Duodenal mucosa (tissue), 2 donors: ENCODE data around the gene SELP.

Experiments
- H3K27ac ChIP-seq: one replicate; pipeline ENCODE4 v1.7.0; 2013; ENCODE audit warnings: low read depth, low read length
- H3K27me3 ChIP-seq, 2 donors: one replicate each; pipeline ENCODE4 v1.7.0; 2013; ENCODE audit warnings: low read length in 2 of 2, control low read depth in 1 of 2; ENCODE audit not compliant: insufficient read depth in 2 of 2, control insufficient read depth in 1 of 2
- H3K36me3 ChIP-seq, 2 donors: one replicate each; pipeline ENCODE4 v1.7.0; 2013; ENCODE audit warnings: low read length in 2 of 2, control low read depth in 1 of 2; ENCODE audit not compliant: insufficient read depth in 2 of 2, control insufficient read depth in 1 of 2
- H3K4me1 ChIP-seq, 2 donors: one replicate each; pipeline ENCODE4 v1.7.0; 2013; ENCODE audit warnings: low read length in 2 of 2, control low read depth in 1 of 2; ENCODE audit not compliant: insufficient read depth in 2 of 2, control insufficient read depth in 1 of 2
- H3K4me3 ChIP-seq, 2 donors: one replicate each; pipeline ENCODE4 v1.7.0; 2013; ENCODE audit warnings: low read length in 2 of 2, low read depth in 1 of 2
- H3K9ac ChIP-seq, 2 donors: one replicate each; pipeline ENCODE4 v1.7.0; 2013; ENCODE audit warnings: low read length in 2 of 2, low read depth in 1 of 2
- H3K9me3 ChIP-seq, 2 donors: one replicate each; pipeline ENCODE4 v1.7.0; 2013; ENCODE audit warnings: low read length in 2 of 2, control low read depth in 1 of 2; ENCODE audit not compliant: control insufficient read depth in 1 of 2

SELP gene

GRCh38 chr1:169577981-169578738 is 51.8 kb downstream of the SELP start:
- H3K27me3 ChIP-seq: no peaks in the 10 kb centered on the region
- peaks cover 0 to 12% of the 10 kb centered on the region in 2 donors for H3K4me1 ChIP-seq
- H3K27ac ChIP-seq: no peak overlapping the region
- H3K4me3 ChIP-seq: no peak overlapping the region
- H3K36me3 ChIP-seq: no peaks in the 10 kb centered on the region
- no peaks in the 10 kb centered on the region for H3K9me3 ChIP-seq
- H3K9ac ChIP-seq: no peak overlapping the region

GRCh38 chr1:169576935-169577331 is 53.0 kb downstream of the SELP start:
- Histone ChIP-seq H3K36me3 (no peaks in the 10 kb centered on the region), H3K9me3 (no peaks in the 10 kb centered on the region), H3K4me3 (no peak overlapping the region), H3K27ac (no peak overlapping the region), H3K27me3 (no peaks in the 10 kb centered on the region), H3K4me1 (peaks cover 0 to 12% of the 10 kb centered on the region in 2 donors), H3K9ac (no peak overlapping the region)

GRCh38 chr1:169576241-169576934 is 53.5 kb downstream of the SELP start:
- Histone ChIP-seq H3K9ac (no peak overlapping the region), H3K27ac (no peak overlapping the region), H3K4me1 (peaks cover 0 to 12% of the 10 kb centered on the region in 2 donors), H3K36me3 (no peaks in the 10 kb centered on the region), H3K9me3 (no peaks in the 10 kb centered on the region), H3K4me3 (no peak overlapping the region), H3K27me3 (no peaks in the 10 kb centered on the region)

GRCh38 chr1:169574336-169574735 is 55.6 kb downstream of the SELP start:
- Histone ChIP-seq H3K36me3 (no peaks in the 10 kb centered on the region), H3K4me1 (peaks cover 8 to 19% of the 10 kb centered on the region in 2 donors), H3K9me3 (no peaks in the 10 kb centered on the region), H3K27ac (no peak overlapping the region), H3K4me3 (no peak overlapping the region), H3K27me3 (no peaks in the 10 kb centered on the region), H3K9ac (no peak overlapping the region)

GRCh38 chr1:169572187-169572586 is 57.7 kb downstream of the SELP start:
- Histone ChIP-seq H3K36me3 (no peaks in the 10 kb centered on the region), H3K27ac (no peak overlapping the region), H3K4me1 (peaks cover 8 to 25% of the 10 kb centered on the region in 2 donors), H3K9ac (no peak overlapping the region), H3K4me3 (no peak overlapping the region), H3K27me3 (no peaks in the 10 kb centered on the region), H3K9me3 (no peaks in the 10 kb centered on the region)

- no peak overlapping the region for H3K9ac ChIP-seq
- H3K4me1 ChIP-seq: peaks cover 8 to 25% of the 10 kb centered on the region in 2 donors
- no peak overlapping the region for H3K27ac ChIP-seq
Measured at GRCh38 chr1:169571450-169571849, 58.5 kb downstream of the SELP start.

GRCh38 chr1:169570172-169570574 is 59.8 kb downstream of the SELP start:
- Histone ChIP-seq H3K36me3 (no peaks in the 10 kb centered on the region), H3K9ac (no peak overlapping the region), H3K4me1 (peaks cover 11 to 35% of the 10 kb centered on the region in 2 donors), H3K9me3 (no peaks in the 10 kb centered on the region), H3K27ac (no peak overlapping the region), H3K27me3 (no peaks in the 10 kb centered on the region), H3K4me3 (peak overlapping the region; percentile 12 to 32)

More at GRCh38 chr1:169571450-169571849, 58.5 kb downstream of the SELP start:
- Histone ChIP-seq H3K27me3 (no peaks in the 10 kb centered on the region), H3K9me3 (no peaks in the 10 kb centered on the region), H3K4me3 (no peak overlapping the region), H3K36me3 (no peaks in the 10 kb centered on the region)

DNA sequence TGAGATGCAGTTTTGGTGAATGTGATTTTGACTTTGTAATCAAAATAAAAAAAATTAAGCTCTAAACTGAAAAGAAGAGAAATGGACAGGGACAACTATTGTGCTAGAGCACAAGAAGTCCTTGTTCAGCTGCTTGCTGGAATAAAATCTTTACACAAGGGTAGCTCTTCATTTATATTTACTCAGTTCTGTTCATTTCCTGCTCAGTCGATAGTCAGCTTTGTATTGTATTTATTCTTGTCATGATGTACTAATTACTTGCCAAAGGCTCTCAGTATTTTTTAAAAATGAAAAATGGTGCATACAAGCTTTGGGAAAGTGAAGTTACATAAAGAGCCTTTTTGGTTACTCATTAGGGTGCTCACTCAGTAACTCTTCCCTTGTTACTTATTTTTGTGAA is 61.4 kb downstream of the SELP start:
- H3K9me3 ChIP-seq: no peaks in the 10 kb centered on the region
- no peak overlapping the region for H3K9ac ChIP-seq
- no peak overlapping the region for H3K4me3 ChIP-seq
- peaks cover 11 to 31% of the 10 kb centered on the region in 2 donors for H3K4me1 ChIP-seq
- no peaks in the 10 kb centered on the region for H3K27me3 ChIP-seq
- H3K27ac ChIP-seq: no peak overlapping the region
- H3K36me3 ChIP-seq: no peaks in the 10 kb centered on the region

GRCh38 chr1:169565335-169566271 is 64.3 kb downstream of the SELP start:
- no peaks in the 10 kb centered on the region for H3K9me3 ChIP-seq
- H3K36me3 ChIP-seq: no peaks in the 10 kb centered on the region
- H3K4me3 ChIP-seq: no peak overlapping the region
- no peaks in the 10 kb centered on the region for H3K27me3 ChIP-seq
- H3K9ac ChIP-seq: no peak overlapping the region
- H3K4me1 ChIP-seq: peaks cover 11 to 31% of the 10 kb centered on the region in 2 donors
- no peak overlapping the region for H3K27ac ChIP-seq
